HG03108 (cell line): ENCODE data around the gene FAM53B.

Experiments
- ATAC-seq: cut with Tn5 transposase; IDR thresholded peaks from one replicate; pipeline ENCODE4 v1.9.1; 2021; ENCODE audit warnings: moderate library complexity; ENCODE audit not compliant: unreplicated experiment

Gene FAM53B

DNA sequence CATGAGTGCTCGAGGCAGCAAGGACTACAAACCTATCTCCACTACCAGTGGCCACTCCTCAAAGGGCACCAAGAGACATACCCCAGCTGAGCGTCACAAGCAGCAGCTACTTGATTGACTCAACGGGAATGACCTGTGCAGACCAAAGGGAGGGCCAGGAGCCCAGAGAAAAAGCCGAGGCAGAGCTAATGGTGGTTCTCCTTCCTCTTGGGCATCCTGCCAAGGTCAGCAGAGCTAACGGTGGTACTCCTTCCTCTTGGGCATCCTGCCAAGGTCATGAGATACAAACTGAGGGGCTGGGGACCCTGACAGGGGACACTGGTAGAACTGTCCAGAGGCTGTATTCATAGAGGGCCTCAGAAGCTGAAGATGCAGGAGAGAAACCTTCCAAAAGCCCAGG, 60.4 kb downstream of the FAM53B start:
- ATAC-seq = no peak

DNA sequence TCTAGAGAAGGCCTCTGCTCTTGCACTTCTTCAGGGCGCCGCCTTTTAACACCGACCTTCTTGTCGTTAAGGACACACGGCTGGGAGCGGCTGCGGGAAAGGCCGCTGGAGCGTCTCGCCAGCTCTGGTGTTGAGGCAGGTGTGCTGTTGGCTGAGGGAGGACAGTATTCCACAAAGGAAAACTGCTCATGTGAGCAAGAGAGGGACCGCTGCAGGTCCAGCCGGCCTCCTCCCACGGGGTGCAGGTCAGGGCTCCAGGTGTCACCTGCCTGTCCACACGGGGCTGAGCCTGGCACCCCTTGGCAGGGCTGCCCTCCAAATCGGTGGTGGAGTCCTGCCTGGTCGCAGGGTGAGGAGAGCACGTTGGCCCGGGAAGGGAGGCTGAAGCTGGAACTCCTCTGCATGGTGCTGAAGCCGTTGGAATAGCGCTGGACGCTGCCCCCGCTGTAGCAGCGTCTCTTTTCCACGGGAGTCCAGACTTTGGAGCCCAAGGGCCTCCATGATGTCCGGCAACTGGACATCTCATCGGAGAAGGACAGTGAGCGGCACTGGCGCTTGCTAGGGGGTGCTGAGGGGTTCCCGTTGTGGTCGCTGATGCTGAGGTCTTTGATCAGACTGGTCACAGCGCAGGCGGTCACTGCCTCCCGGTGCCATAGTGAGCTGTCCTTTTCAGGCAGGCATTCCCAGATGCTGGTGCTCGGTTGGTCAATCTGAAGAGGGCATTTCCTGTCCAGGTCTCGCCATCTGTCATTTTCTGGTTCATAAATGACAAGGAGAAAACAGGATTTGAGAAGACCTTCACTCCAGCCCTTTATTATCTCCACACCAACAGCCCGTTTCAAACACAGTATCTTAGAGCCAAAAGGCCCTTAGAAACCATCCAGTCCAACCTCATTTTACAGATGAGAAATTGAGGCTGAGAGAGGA, 62.3 kb downstream of the FAM53B start:
- ATAC-seq = no peak

DNA sequence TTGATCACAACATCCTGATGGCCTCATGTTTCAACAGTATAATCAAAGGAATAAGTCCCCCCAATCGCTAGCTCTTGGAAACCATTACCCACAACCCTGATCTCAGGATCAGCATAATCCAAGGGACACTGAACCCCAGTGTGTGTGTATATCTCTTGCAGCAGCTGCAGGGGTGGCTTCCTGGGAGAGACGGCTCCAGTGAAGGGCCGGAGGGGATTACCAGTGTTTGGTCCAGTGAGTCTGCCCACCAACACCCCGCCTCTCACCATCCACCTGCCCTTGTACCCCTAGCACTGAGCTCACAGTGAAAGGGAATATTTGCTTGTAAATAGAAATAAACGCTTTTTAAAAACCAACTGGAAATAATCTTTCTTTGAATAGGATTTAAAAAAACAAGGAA, 63.1 kb downstream of the FAM53B start:
- ATAC-seq = no peak

DNA sequence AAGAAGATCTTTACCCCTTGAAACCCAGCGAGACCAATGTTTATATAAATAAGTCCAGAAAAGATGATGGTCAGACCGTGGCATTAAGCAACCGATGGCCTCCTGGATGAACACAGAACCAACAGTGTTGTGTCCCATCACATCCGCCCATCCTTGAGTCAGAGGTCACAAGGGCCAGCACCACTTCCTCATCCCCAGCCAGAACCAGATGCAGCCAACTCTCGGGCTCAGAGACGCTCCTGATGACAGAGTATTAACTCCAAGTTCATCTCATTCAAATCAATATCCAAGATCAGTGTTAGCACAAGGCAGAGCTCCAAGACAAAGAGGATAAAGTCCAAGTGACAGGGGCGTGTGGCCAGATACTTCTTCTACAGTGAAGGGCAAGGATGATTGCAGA, 63.5 kb downstream of the FAM53B start:
- ATAC-seq = no peak

GRCh38 chr10:124679401-124679800, 64.8 kb downstream of the FAM53B start:
- no peak for ATAC-seq

GRCh38 chr10:124678557-124679240, 65.5 kb downstream of the FAM53B start:
- no peak for ATAC-seq

DNA sequence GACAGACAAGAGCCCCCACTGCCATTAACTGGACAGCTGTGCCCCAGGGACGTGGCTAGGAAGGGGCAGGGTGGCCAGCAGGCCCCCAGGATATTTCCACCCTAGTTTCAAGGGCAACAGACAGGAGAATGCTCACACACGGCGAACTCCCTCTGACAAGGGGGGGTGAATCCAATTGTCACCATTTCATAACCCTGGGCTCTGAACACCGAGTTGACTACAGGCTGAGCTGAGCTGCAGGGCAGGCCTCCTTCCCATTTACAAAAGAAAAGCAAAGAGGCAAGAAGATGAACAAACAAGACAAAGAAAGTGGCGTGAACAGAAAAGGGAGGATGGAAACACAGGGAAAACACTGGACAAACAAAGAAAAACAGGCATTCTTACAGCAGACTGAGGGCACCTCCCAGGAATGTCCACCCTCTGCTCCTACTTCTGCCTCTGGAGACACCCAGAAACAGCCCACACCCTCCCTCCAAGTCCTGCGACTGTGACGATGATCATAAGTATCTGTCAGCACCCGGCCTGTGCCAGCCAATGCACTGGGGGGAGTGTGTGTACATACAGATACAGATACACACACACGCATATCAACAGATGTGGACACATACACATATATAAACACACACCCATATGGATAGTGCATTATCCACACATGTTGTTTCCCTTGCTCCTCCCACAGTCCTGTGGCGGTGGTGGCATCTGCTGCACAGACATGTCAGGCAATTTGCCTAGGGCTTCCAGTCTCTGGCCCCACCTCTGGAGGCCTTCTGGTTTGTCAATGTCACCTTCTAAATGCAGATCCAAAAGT, 66.2 kb downstream of the FAM53B start:
- ATAC-seq = no peak

GRCh38 chr10:124677293-124677699, 66.9 kb downstream of the FAM53B start:
- no peak for ATAC-seq

DNA sequence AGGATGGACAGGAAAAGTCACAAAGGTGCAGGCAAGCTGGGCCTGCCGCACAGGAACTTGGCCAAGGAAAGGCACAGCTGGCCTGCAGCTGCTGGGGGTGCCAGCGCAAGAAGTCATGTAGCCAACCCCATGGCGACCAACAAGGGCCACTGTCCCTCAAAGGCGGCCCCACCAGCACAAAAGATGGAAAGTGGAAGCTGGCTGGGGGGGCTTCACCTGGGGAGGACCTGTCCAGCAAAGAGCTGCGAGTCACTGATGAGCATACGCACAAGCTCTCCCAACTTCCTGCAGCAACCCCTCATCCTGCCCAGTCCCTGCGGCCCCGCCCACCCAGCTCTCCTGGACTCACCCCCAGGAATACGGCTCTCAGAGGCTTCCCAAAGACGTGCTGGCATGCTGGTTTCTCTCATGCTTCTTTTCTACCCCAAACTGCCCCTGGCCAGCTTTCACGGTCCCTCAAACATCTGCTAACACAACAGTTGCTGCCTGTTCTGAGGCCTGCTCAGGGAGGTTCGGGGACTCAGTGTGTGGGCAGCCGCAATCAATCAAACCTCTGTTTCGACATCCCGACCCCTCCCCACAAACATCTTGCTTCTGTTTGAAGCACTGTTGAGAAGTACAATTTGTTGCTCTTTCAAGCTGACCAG, 67.6 kb downstream of the FAM53B start:
- no peak for ATAC-seq

DNA sequence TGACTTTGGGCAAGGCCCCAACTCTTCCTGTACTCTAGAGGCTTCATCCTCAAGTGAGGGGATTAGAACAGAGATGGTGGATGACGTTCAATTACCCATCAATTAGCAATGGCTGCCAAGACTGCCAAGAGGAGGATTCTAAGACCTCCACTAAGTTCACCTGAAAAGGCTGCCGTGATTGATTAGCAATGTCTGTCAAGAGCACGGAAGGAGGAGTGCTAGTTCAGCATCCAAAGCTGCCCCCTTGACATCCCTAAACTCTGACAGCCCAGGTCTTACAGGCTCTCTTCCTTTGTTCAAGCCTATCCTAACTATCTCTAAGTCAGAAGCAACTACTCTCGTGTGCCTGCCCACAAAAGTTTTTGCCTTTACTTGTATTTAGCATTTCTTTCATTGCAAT, 68.4 kb downstream of the FAM53B start:
- ATAC-seq = no peak

GRCh38 chr10:124675261-124675660, 68.9 kb downstream of the FAM53B start:
- ATAC-seq = no peak

DNA sequence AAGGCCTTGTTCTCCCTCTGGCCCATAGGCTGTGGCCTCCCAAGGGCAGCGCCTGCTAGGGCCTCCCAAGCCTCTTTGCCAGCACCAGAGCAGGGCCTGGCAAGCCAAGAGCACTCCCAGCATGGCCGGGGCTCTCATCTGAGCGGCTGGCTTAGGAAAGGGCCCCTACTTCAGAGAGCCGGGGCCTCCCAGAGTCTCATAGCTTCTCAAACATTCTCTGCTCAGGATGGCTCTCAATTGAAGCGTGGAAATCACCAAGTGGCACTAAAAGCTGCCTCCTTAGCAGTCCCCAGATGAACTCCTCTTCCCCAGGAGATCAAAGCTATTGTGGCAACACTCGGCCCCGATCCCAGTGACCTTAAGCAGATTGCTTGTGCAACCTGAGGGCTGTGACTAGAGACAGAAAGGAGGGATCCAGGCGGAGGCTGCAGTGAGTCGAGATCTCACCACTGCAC, 69.4 kb downstream of the FAM53B start:
- no peak for ATAC-seq

GRCh38 chr10:124672181-124672638, 72.0 kb downstream of the FAM53B start:
- no peak for ATAC-seq

- no peak for ATAC-seq
These were observed 72.6 kb downstream of the FAM53B start for GRCh38 chr10:124671486-124672075.

GRCh38 chr10:124670849-124671248, 73.3 kb downstream of the FAM53B start:
- ATAC-seq = no peak

DNA sequence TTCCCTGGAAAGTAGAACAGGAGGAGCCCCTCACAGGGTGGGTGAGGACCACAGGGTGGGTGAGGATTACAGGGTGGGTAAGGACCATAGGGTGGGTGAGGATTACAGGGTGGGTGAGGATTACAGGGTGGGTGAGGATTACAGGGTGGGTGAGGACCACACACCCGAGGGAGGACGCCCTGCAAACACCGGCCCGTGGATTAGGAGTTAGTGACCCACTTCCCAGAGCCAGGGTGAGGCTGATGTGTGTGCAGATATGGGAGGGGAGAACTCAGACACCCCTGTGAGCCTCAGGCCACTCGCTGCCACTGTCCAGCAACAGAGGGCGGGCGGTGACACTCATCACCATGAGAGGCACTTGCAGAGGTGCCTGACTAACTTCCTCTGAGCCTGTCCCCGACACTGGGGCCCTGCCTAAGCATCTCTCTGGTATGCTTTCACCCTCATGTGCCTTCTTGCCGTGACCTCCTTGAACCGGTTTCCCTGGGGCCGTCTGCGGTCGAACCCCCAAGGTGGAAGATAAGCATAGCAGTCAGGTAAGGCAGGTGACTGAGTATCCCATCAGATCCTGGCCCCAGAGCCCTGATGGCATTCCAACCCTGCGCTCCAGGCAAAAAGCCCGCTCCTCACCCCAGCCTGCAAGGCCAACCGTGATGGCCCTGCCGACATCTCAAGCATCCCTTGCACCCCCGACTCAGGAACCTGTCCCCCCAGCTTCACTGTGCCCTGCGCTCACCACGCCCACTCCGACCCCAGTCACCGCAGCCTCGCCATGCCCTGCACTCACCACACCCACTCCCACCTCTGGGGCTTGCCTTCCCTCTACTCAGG, 74.1 kb downstream of the FAM53B start:
- ATAC-seq = no peak

DNA sequence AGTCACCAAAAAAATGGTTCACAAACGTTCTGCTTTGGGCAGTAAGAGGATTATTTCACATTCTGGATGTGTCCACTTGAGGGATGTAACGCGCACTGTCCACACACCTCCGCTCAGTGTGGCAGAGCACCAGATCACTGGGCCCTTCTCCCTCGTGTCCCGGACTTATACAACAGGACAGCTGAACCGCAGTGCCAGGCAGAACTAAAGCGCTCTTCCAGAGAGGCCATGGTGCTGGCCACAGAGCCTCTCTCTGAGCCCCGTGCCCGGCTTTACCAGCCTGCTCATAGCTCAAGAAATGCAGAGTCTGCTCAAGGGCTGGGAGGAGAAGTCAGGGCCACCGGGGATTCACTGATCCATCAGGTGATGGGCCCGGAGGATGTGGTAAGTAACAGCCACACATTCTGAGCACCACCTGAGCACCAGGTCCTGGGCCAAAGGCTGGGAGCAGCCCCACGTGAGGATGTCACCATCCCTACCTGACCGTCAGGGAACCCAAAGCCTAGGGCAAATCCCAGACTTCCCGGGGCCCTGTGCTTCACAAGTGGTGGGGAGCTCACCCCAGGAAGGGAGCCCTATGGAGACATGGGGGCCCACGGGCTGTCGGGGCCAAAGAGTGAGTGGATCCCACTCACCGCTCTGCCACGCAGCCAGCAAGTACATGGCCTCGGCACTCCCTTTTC, 74.9 kb downstream of the FAM53B start:
- ATAC-seq = no peak

DNA sequence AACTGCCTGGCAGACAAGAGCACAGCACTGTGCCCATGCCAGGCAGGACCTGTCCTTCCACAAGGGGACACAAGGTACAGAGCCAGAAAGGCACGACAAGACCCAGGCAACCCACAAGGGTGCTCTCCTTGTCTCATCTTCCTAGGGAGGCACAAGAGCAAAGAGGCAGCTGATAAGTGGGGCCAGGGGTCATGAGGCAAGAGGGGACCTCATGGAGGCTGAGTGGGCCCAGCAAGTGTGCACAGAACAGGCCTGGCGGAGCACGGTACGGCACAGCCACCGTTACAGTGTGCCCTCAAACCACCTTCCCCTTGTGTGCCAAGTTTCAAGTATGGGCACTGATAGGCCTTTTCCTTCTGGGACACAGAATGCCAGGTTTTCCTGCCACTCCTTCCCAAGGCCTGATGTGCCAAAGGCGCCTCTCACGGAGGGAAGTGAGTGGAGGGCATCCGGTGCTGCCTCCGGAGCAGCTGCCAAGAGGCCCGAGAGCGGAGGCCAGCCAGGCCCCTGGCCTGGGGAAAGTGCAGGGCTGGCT, 75.6 kb downstream of the FAM53B start:
- no peak for ATAC-seq
